Activated CD8-positive, alpha-beta memory T cell treated with anti-CD3 and anti-CD28 coated beads, Interleukin-2, amount 50 U/mL, for 48 hours (primary cell): ENCODE results near the gene BRSK2.
"Not testable (repeated sequence)": the region's sequence is repeated elsewhere in the genome, so short reads cannot be mapped to it uniquely, and the experiment has no call there.

Experiments
- DNase-seq: peaks from one replicate; pipeline ENCODE4 v3.0.0-alpha.2; 2020

The BRSK2 gene

GRCh38 chr11:1397862-1398527 lies 8.3 kb downstream of the BRSK2 start:
- DNase-seq, result no peak

- DNase-seq, result no peak
Observed at GRCh38 chr11:1398528-1399235, 8.9 kb downstream of the BRSK2 start.

- no peak for DNase-seq
Observed at GRCh38 chr11:1399386-1400316, 9.9 kb downstream of the BRSK2 start.

GRCh38 chr11:1400317-1401170 lies 10.8 kb downstream of the BRSK2 start:
- no peak for DNase-seq

GRCh38 chr11:1401171-1401445 lies 11.4 kb downstream of the BRSK2 start:
- DNase-seq, result no peak

GRCh38 chr11:1401656-1402221 lies 12.0 kb downstream of the BRSK2 start:
- peak; percentile 69 for DNase-seq

GRCh38 chr11:1402355-1403077 lies 12.8 kb downstream of the BRSK2 start:
- no peak for DNase-seq

GRCh38 chr11:1403078-1403620 lies 13.4 kb downstream of the BRSK2 start:
- no peak for DNase-seq

GRCh38 chr11:1403721-1404460 lies 14.2 kb downstream of the BRSK2 start:
- no peak for DNase-seq

- DNase-seq, result no peak
Observed at GRCh38 chr11:1404461-1405185, 14.9 kb downstream of the BRSK2 start.

- DNase-seq, result no peak
Observed at GRCh38 chr11:1405186-1406020, 15.7 kb downstream of the BRSK2 start.

- no peak for DNase-seq
Observed at GRCh38 chr11:1406571-1407485, 17.1 kb downstream of the BRSK2 start.

GRCh38 chr11:1407668-1408067 lies 17.9 kb downstream of the BRSK2 start:
- DNase-seq, result no peak

GRCh38 chr11:1408346-1408745 lies 18.6 kb downstream of the BRSK2 start:
- DNase-seq, result no peak

- DNase-seq, result no peak
Observed at GRCh38 chr11:1409108-1409851, 19.5 kb downstream of the BRSK2 start.

GRCh38 chr11:1409852-1410125 lies 20.1 kb downstream of the BRSK2 start:
- DNase-seq, result not testable (repeated sequence)
